Kidney (tissue), 14 donors: ENCODE results near the gene PFDN1. TPM values are rescaled to one million over a fixed set of nuclear protein-coding genes. Genes with fewer than 3 reads are reported as not detected.

Source experiments
- DNase-seq, 5 donors: peaks; one replicate each; pipeline ENCODE4 v3.0.0-alpha.2; 2013 to 2020
- FAIRE-seq: peaks from 2 replicates; lab custom pipeline; 2012; peaks lifted over from hg19 to GRCh38; lab: Jason Lieb, UNC
- H3K27ac ChIP-seq, 2 donors: one replicate each; pipeline ENCODE4 v1.7.0; 2013; ENCODE audit warnings: low read depth in 2 of 2, low read length in 2 of 2, inconsistent platforms in 1 of 2
- H3K27me3 ChIP-seq: one replicate; pipeline ENCODE4 v1.7.1; 2013; ENCODE audit warnings: low read length, inconsistent platforms; ENCODE audit not compliant: control insufficient read depth, insufficient read depth
- H3K36me3 ChIP-seq, 3 donors: one replicate each; pipeline versions ENCODE4 v1.7.0 to v1.7.1; 2013; ENCODE audit warnings: low read length in 3 of 3, control low read depth in 1 of 3, inconsistent platforms in 1 of 3; ENCODE audit not compliant: insufficient read depth in 3 of 3, control insufficient read depth in 2 of 3
- H3K4me1 ChIP-seq, 3 donors: one replicate each; pipeline versions ENCODE4 v1.7.0 to v1.7.1; 2013; ENCODE audit warnings: low read length in 3 of 3, inconsistent platforms in 1 of 3, low read depth in 1 of 3; ENCODE audit not compliant: control insufficient read depth in 2 of 3, insufficient read depth in 2 of 3
- H3K4me3 ChIP-seq, 3 donors: one replicate each; pipeline versions ENCODE4 v1.7.0 to v1.8.1; 2013; ENCODE audit warnings: low read length in 3 of 3, control low read depth in 1 of 3, inconsistent platforms in 1 of 3
- H3K9ac ChIP-seq, 3 donors: one replicate each; pipeline versions ENCODE4 v1.7.0 to v1.7.1; 2013; ENCODE audit warnings: low read length in 3 of 3, control low read depth in 1 of 3, inconsistent platforms in 1 of 3
- H3K9me3 ChIP-seq, 3 donors: one replicate each; pipeline versions ENCODE4 v1.7.0 to v1.7.1; 2013; ENCODE audit warnings: low read length in 3 of 3, control low read depth in 1 of 3, inconsistent platforms in 1 of 3; ENCODE audit not compliant: control insufficient read depth in 2 of 3, insufficient read depth in 1 of 3
- CTCF ChIP-seq: IDR thresholded peaks from 3 replicates; pipeline ENCODE4 v1.5.1; 2012; ENCODE audit warnings: mild to moderate bottlenecking, moderate library complexity, borderline replicate concordance; ENCODE audit not compliant: insufficient read depth; ENCODE audit errors: extremely low read depth
- intact Hi-C: fragments of 100-400 bp; cut with DNase I; formaldehyde crosslinking; loops from one replicate; pipeline ENCODE4 v1.11.1; 2022
- polyA plus RNA-seq: library from polyadenylated mRNA; stranded (reverse); fragments of 350-450 nt; fragmentation: Illumina TruSeq; extraction: RNeasy Lipid Tissue Mini Kit (QIAGEN cat#74804); gene quantifications from one replicate; pipeline ENCODE4 v1.2.3, GENCODE V29; 2014; ENCODE audit warnings: low read depth, low replicate concordance; ENCODE audit not compliant: insufficient read depth
- total RNA-seq: library from RNA; stranded (reverse); fragmentation: NEBNext Ultra II Directional; extraction: Animal tissue kit (Norgen Biotek cat#: 25700); gene quantifications from one replicate; pipeline ENCODE4 v1.2.1, GENCODE V29; 2021
- donor health status: control.
- donor health status: control.
- donor health status: control.
- donor health status: control.
- donor health status: control.
- donor health status: DM: yes; HTN: yes; CAD: no.
- donor health status: Normal renal cell carcinoma (clear cell type).

Gene PFDN1
- total and polyA plus RNA-seq, 2 donors from 2014 or later, result 48.9 to 85.8 TPM

DNA sequence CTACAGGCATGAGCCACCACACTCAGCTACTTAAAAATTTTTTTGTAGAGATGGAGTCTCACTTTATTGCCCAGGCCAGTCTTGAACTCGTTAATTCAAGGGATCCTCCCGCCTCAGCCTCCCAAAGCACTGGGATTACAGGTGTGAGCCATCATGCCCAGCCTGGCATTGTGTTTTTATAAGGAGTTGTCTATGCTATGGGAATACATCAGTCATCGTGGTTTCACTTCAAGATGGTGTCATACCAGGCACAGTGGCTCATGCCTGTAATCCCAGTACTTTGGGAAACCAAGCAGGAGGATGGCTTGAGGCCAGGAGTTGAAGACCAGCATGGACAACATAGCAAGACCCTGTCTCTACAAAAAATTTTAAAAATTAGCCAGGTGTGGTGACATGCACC is 78.2 kb downstream of the PFDN1 start:
- H3K4me1 ChIP-seq, result peaks cover 0 to 49% (median 46%) of the 10 kb centered on the region in 3 donors
- no peak overlapping the region for H3K4me3 ChIP-seq
- H3K9ac ChIP-seq, result no peak overlapping the region
- DNase-seq (no peak), FAIRE-seq (no peak)
- TF ChIP-seq CTCF, result no peak
- no peaks in the 10 kb centered on the region for H3K36me3 ChIP-seq
- no peaks in the 10 kb centered on the region for H3K27me3 ChIP-seq
- no peak overlapping the region for H3K27ac ChIP-seq
- no peaks in the 10 kb centered on the region for H3K9me3 ChIP-seq
- intact Hi-C loops, result no loop called here

DNA sequence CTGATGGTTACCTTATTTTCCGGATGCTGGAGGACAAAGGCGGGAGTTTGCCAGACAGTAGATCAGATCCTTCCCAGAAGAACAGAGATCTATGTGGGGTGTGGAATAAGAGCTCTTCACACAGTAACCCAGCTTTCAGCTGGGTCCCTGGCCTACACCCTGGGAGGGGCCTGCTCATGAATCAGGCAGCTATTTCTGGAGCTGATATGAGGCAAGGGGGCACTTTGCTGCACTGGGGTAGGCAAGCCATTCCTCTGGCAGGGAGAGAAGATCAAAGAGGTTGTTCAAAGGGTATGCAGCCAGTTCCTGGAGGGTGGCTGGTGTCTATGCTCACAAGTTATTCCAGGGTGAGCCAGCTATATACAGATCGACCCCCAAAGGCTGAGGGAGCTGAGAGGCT is 79.3 kb downstream of the PFDN1 start:
- peak overlapping the region; percentile 2 to 51 for H3K27ac ChIP-seq
- H3K4me3 ChIP-seq, result no peak overlapping the region
- peaks cover 0 to 59% (median 54%) of the 10 kb centered on the region in 3 donors for H3K4me1 ChIP-seq
- no peaks in the 10 kb centered on the region for H3K27me3 ChIP-seq
- no peak for TF ChIP-seq CTCF
- intact Hi-C loops, result no loop called here
- H3K36me3 ChIP-seq, result no peaks in the 10 kb centered on the region
- no peak for DNase-seq
- H3K9me3 ChIP-seq, result no peaks in the 10 kb centered on the region
- FAIRE-seq, result no peak
- H3K9ac ChIP-seq, result no peak overlapping the region

- TF ChIP-seq CTCF, result no peak
- intact Hi-C loops, result no loop called here
- H3K27ac ChIP-seq, result peak overlapping the region; percentile 64 to 80
- FAIRE-seq (no peak), DNase-seq (no peak)
- H3K9ac ChIP-seq, result no peak overlapping the region
- peaks cover 0 to 68% (median 64%) of the 10 kb centered on the region in 3 donors for H3K4me1 ChIP-seq
- H3K36me3 ChIP-seq, result no peaks in the 10 kb centered on the region
- no peak overlapping the region for H3K4me3 ChIP-seq
- H3K9me3 ChIP-seq, result no peaks in the 10 kb centered on the region
- no peaks in the 10 kb centered on the region for H3K27me3 ChIP-seq
Observed at GRCh38 chr5:140222416-140222815, 80.5 kb downstream of the PFDN1 start.

DNA sequence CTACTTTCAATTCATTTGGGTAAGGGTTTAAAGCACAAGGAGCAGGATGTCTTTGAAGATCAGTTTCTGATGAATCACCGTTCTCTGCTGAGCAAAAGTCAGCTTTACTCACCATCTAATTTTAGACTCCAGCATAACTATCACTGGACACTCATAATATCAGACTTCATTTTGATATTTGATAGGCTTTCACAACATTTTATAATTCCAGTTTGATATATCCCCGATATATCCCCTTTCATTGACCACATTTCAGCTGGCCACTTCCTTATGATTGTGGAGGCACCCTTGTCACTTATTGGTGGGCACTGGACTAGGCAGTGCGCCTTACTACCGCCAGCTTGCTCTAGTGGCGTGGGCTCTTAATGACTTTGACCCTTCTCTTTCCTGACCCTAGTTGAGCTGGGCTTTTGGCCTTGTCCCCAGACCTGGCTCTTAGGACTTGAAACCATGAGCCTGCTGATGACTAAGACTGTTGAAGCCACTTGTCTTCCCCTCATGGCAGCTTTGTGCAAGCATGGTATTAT is 81.1 kb downstream of the PFDN1 start:
- intact Hi-C loops, result no loop called here
- Histone ChIP-seq H3K36me3 (no peaks in the 10 kb centered on the region), H3K9ac (peak overlapping the region in 1 of 3 donors; percentile 4), H3K4me3 (no peak overlapping the region), H3K9me3 (no peaks in the 10 kb centered on the region), H3K4me1 (peaks cover 0 to 71% (median 67%) of the 10 kb centered on the region in 3 donors), H3K27ac (peak overlapping the region; percentile 64 to 80), H3K27me3 (no peaks in the 10 kb centered on the region)
- FAIRE-seq, result no peak
- no peak for TF ChIP-seq CTCF
- no peak for DNase-seq
